ENCODE results near the gene ZCCHC4. TPM values are rescaled to one million over a fixed set of nuclear protein-coding genes. Genes with fewer than 3 reads are reported as not detected.

Gene ZCCHC4
- total and polyA plus RNA-seq, 2 of the 8 experiments (the other 6 are each of a cell fraction or from before 2014, with no cell fraction given), result 9.8 to 12.5 TPM

DNA sequence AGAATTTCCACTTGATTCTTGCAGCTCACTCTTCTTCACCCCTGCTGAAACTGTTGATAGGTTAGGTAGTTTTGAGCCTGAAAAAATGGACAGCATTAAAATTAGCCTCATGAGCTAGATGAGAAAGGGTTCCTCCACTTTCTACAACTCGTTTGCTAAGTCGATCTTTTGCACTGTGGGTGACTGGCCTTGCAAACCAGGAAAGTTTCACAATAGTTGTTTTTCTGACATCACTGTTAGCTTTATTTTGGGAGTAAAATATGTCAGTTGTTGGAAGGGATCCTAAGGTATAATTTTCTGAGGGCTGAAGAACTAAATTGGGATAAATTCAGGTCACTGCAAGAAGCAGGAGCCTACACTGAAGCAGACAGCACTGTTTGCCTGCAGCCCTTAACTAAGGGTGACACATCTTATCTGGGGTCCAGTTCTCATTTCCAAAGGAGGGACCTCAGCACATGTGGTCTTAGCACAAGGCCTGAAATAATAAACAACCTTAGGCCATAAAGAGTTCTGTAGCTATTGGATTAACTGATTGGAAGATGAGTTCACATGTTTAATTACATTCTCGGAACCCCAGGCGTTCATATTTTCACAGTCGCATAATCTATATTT lies 93.6 kb downstream of the ZCCHC4 start:
- DNase-seq (ENCODE audit: low read depth in 1 of 2, low spot score in 2 of 2), result no peak

More for the DNA sequence above, 93.6 kb downstream of the ZCCHC4 start:
- Histone ChIP-seq H3K9ac (replicated peaks in 1 of 4; ENCODE audit: extremely low read depth in 1 of 4, low read depth in 3 of 4, low read length in 3 of 4) (no peak overlapping the region), H3K23ac (ENCODE audit: insufficient read length) (no peak overlapping the region), H2BK20ac (ENCODE audit: low read length) (no peak overlapping the region), H2BK15ac (ENCODE audit: low read length) (no peak overlapping the region), H3K56ac (replicated peaks; ENCODE audit: insufficient read length, low read depth, low read length) (no peak overlapping the region), H2BK5ac (ENCODE audit: low read depth, low read length) (no peak overlapping the region), H3K36me3 (ENCODE audit: control insufficient read depth in 2 of 4, insufficient read depth in 4 of 4, low read length in 3 of 4) (peaks cover 2 to 75% (median 32%) of the 10 kb centered on the region in 4 experiments; a peak in 7 of 8 replicates), H4K8ac (ENCODE audit: extremely low read depth, insufficient read depth, low read length) (no peak overlapping the region), H3K18ac (ENCODE audit: extremely low read depth, low read length) (no peak overlapping the region), H2AFZ (ENCODE audit: low read length) (no peak overlapping the region), H3K23me2 (ENCODE audit: low read depth, low read length) (no peaks in the 10 kb centered on the region), H3K14ac (ENCODE audit: insufficient read length) (no peak overlapping the region), H3K4ac (replicated peaks; ENCODE audit: insufficient read length, low read depth, low read length) (no peak overlapping the region), H3K4me1 (replicated peaks in 1 of 4; ENCODE audit: control insufficient read depth in 3 of 4, insufficient read depth in 4 of 4, low read length in 3 of 4) (no peaks in the 10 kb centered on the region), H3K9me3 (ENCODE audit: insufficient read depth in 2 of 2, low read depth in 1 of 2, low read length in 1 of 2) (no peaks in the 10 kb centered on the region), H3K27me3 (replicated peaks in 1 of 4; ENCODE audit: control insufficient read depth in 3 of 4, extremely low read depth in 1 of 4, insufficient read depth in 3 of 4, low read length in 3 of 4) (no peaks in the 10 kb centered on the region), H4K91ac (replicated peaks; ENCODE audit: insufficient read length, low read length) (no peak overlapping the region), H3K4me2 (ENCODE audit: insufficient read depth in 1 of 2, low read depth in 2 of 2, low read length in 2 of 2) (no peak overlapping the region), H2AK5ac (ENCODE audit: low read depth, low read length) (no peak overlapping the region), H3K79me1 (ENCODE audit: low read depth, low read length) (no peaks in the 10 kb centered on the region), H2BK120ac (replicated peaks; ENCODE audit: low read depth, low read length) (no peak overlapping the region), H3K4me3 (ENCODE audit: extremely low read depth in 1 of 4, insufficient read depth in 2 of 4, low read depth in 3 of 4, low read length in 4 of 4) (no peak overlapping the region), H2BK12ac (ENCODE audit: low read depth, low read length) (no peak overlapping the region), H4K20me1 (replicated peaks in 1 of 2; ENCODE audit: control insufficient read depth in 1 of 2, insufficient read depth in 2 of 2, low read length in 2 of 2) (peaks cover 0 to 3% of the 10 kb centered on the region in 2 experiments), H4K5ac (ENCODE audit: insufficient read length, low read depth, low read length) (no peak overlapping the region), H3K27ac (ENCODE audit: low read depth, low read length) (no peak overlapping the region), H3K79me2 (ENCODE audit: control insufficient read depth in 1 of 2, insufficient read depth in 2 of 2, low read length in 2 of 2) (no peaks in the 10 kb centered on the region)
- FAIRE-seq, result no peak
- TF ChIP-seq RXRA (IDR thresholded peaks at IDR 0.05; ENCODE audit: insufficient read depth, low read depth, low read length) (no peak), SP4 (IDR thresholded peaks at IDR 0.05; ENCODE audit: low read length) (no peak), TBP (IDR thresholded peaks at IDR 0.05; ENCODE audit: low read depth, low read length) (no peak), CREB1 (IDR thresholded peaks at IDR 0.05) (no peak), RBBP5 (IDR thresholded peaks at IDR 0.05; ENCODE audit: borderline replicate concordance, low read depth, low read length) (no peak)
- ChIA-PET POLR2A (ENCODE audit: partially characterized antibody) (no interaction called here), CTCF (ENCODE audit: partially characterized antibody) (interaction anchor here (1.9 kb wide), 1 partner anchor 12 kb away, joined by 4 read pairs; no protein-coding TSS in a partner anchor)
- 96% methylated on average over 5 of the region's 5 CpGs; no CpG with 5 or more reads in 1 of the 2 experiments for WGBS, 2 experiments (ENCODE audit: extremely low coverage in 1 of 2, insufficient coverage in 1 of 2, insufficient read length in 1 of 2, insufficient replicate concordance in 2 of 2, low coverage in 1 of 2, low lambda C conversion rate in 2 of 2, missing lambda C conversion rate in 1 of 2)
